MM.1S (cell line): ENCODE data around the gene TES.

Source experiments
- EZH2 ChIP-seq: fragments of 300-600 bp; sonication (generic); optimal IDR thresholded peaks from 2 replicates; pipeline ENCODE3; 2017; ENCODE audit warnings: low read depth, mild to moderate bottlenecking, antibody characterized with exemption, low read length, mixed read lengths
- EZH2phosphoT487 ChIP-seq: fragments of 300-600 bp; sonication (generic); IDR thresholded peaks from 2 replicates; pipeline ENCODE4 v1.6.1; 2018; ENCODE audit warnings: antibody characterized with exemption, low read length
- TF ChIP-seq, protein P1 (sequence below): fragments of 300-600 bp; sonication (generic); IDR thresholded peaks from 2 replicates; pipeline ENCODE4 v1.5.1; 2016; ENCODE audit warnings: antibody characterized with exemption, low read length, mixed read lengths

- TF ChIP-seq, protein P1, sequence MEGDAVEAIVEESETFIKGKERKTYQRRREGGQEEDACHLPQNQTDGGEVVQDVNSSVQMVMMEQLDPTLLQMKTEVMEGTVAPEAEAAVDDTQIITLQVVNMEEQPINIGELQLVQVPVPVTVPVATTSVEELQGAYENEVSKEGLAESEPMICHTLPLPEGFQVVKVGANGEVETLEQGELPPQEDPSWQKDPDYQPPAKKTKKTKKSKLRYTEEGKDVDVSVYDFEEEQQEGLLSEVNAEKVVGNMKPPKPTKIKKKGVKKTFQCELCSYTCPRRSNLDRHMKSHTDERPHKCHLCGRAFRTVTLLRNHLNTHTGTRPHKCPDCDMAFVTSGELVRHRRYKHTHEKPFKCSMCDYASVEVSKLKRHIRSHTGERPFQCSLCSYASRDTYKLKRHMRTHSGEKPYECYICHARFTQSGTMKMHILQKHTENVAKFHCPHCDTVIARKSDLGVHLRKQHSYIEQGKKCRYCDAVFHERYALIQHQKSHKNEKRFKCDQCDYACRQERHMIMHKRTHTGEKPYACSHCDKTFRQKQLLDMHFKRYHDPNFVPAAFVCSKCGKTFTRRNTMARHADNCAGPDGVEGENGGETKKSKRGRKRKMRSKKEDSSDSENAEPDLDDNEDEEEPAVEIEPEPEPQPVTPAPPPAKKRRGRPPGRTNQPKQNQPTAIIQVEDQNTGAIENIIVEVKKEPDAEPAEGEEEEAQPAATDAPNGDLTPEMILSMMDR, result no peak
- TF ChIP-seq EZH2 (no peak), EZH2phosphoT487 (no peak)
These were observed 95.4 kb downstream of the TES start for GRCh38 chr7:116305485-116306408.
